GM12891 (cell line): ENCODE measurements around the gene IKZF2.

ENCODE experiments used
- POLR2A ChIP-seq: IDR thresholded peaks from 2 replicates; pipeline ENCODE4 v1.6.1; 2011; ENCODE audit warnings: low read depth, low read length, control low read depth
- POLR2AphosphoS5 ChIP-seq: IDR thresholded peaks from 2 replicates; pipeline ENCODE4 v1.6.1; 2011; ENCODE audit warnings: low read depth, low read length, control low read depth
- TAF1 ChIP-seq: IDR thresholded peaks from 2 replicates; pipeline ENCODE4 v1.6.1; 2011; ENCODE audit warnings: low read depth, low read length, control low read depth

DNA sequence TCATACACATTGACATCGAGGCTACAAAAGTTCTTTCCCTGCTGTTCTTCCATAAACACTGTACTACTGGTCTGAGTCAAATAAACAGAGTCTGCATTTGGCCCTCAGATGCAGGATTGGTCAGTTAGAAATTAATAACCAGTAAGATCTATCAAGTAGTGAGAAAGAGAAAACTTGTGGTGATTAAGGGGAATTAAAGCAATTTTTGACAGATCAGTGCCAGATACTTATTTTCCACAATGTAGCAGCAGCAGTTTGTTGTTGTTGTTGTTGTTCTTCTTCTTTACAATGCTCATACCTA, 85.0 kb downstream of the IKZF2 start:
- TF ChIP-seq POLR2AphosphoS5 (no peak), TAF1 (no peak), POLR2A (no peak)
